Endothelial cell of umbilical vein (primary cell): ENCODE measurements around the gene CLEC4A. TPM values are rescaled to one million over a fixed set of nuclear protein-coding genes. Genes with fewer than 3 reads are reported as not detected.

Experiments
- BruUV-seq: library from RNA; stranded (reverse); fragments of 400-500 nt; replicated peaks from 2 replicates; lab custom pipeline; 2021; lab: Mats Ljungman, UMichigan
- CTCF ChIA-PET: fragments of 300-600, 350-600 bp; sonication (Branson Sonifier 250); formaldehyde crosslinking; loops from one replicate; lab custom pipeline; 2021; ENCODE audit warnings: antibody characterized with exemption, inconsistent platforms; lab: Charles Lee
- POLR2A ChIA-PET: fragments of 300-600, 350-600 bp; sonication (Branson Sonifier 250); formaldehyde crosslinking; loops from one replicate; lab custom pipeline; 2021; ENCODE audit warnings: antibody characterized with exemption, inconsistent platforms; lab: Charles Lee
- DNase-seq: peaks from one replicate; pipeline ENCODE4 v3.0.0-alpha.2; 2011; ENCODE audit warnings: low read depth, low spot score
- FAIRE-seq: peaks from 2 replicates; lab custom pipeline; 2011; peaks lifted over from hg19 to GRCh38; lab: Jason Lieb, UNC
- H2AFZ ChIP-seq: 2 replicates; pipeline ENCODE4 v1.6.0; 2012; ENCODE audit warnings: low read depth, low read length, control low read depth, inconsistent platforms
- H3K27ac ChIP-seq: 2 replicates; pipeline ENCODE4 v1.5.1; 2011; ENCODE audit warnings: low read depth, mild to moderate bottlenecking, control low read depth, low read length, moderate library complexity; ENCODE audit not compliant: insufficient read depth
- H3K27me3 ChIP-seq, 2 experiments: 2 replicates each; pipeline versions ENCODE4 v1.6.0 to v1.6.1; 2011; ENCODE audit warnings: low read length in 2 of 2, mixed read lengths in 1 of 2; ENCODE audit not compliant: control insufficient read depth in 2 of 2, insufficient read depth in 2 of 2
- H3K36me3 ChIP-seq, 2 experiments: 2 replicates in 1 of 2; 3 replicates in 1 of 2; pipeline ENCODE4 v1.5.1; 2011; ENCODE audit warnings: low read length in 2 of 2, mild to moderate bottlenecking in 1 of 2, moderate library complexity in 1 of 2; ENCODE audit not compliant: control insufficient read depth in 2 of 2, insufficient read depth in 2 of 2; ENCODE audit errors: extremely low read depth in 1 of 2
- H3K4me1 ChIP-seq: 3 replicates; pipeline ENCODE4 v1.5.1; 2011; ENCODE audit warnings: mild to moderate bottlenecking, low read length; ENCODE audit not compliant: control insufficient read depth, insufficient read depth; ENCODE audit errors: extremely low read depth
- H3K4me2 ChIP-seq: 2 replicates; pipeline ENCODE4 v1.6.1; 2011; ENCODE audit warnings: low read length, control low read depth, mixed read lengths; ENCODE audit not compliant: insufficient read depth
- H3K4me3 ChIP-seq, 3 experiments: fragments of 200-600 bp in 1 of 3; sonication (generic), shearing (Covaris generic) in 1 of 3; replicated peaks in 1 of 3; 2 replicates each; pipeline ENCODE4 v1.5.1; 2011 to 2016; ENCODE audit warnings: control low read depth in 3 of 3, low read length in 3 of 3, mild to moderate bottlenecking in 2 of 3, inconsistent platforms in 1 of 3, low read depth in 1 of 3, moderate library complexity in 1 of 3; ENCODE audit not compliant: insufficient read depth in 1 of 3
- H3K79me2 ChIP-seq: 2 replicates; pipeline ENCODE4 v1.6.0; 2012; ENCODE audit warnings: low read length, inconsistent platforms; ENCODE audit not compliant: control insufficient read depth, insufficient read depth
- H3K9ac ChIP-seq: replicated peaks from 2 replicates; pipeline ENCODE3; 2011; ENCODE audit warnings: low read length, control low read depth; ENCODE audit not compliant: insufficient read depth; ENCODE audit errors: extremely low read depth
- H3K9me1 ChIP-seq: replicated peaks from 3 replicates; pipeline ENCODE4 v1.6.0; 2011; ENCODE audit warnings: mild to moderate bottlenecking, low read length; ENCODE audit not compliant: control insufficient read depth, insufficient read depth; ENCODE audit errors: extremely low read depth
- H3K9me3 ChIP-seq: replicated peaks from 2 replicates; pipeline ENCODE4 v1.5.1; 2012; ENCODE audit warnings: low read length, inconsistent platforms; ENCODE audit not compliant: control insufficient read depth, insufficient read depth
- H4K20me1 ChIP-seq: replicated peaks from 2 replicates; pipeline ENCODE3; 2011; ENCODE audit warnings: mild to moderate bottlenecking, low read length; ENCODE audit not compliant: control insufficient read depth, insufficient read depth; ENCODE audit errors: extremely low read depth
- EZH2 ChIP-seq: IDR thresholded peaks from 2 replicates; pipeline ENCODE4 v1.6.1; 2012; ENCODE audit warnings: borderline replicate concordance, low read depth, mild to moderate bottlenecking, moderate library complexity, low read length, inconsistent platforms; ENCODE audit not compliant: severe bottlenecking
- FOS ChIP-seq: IDR thresholded peaks from 2 replicates; pipeline ENCODE4 v1.6.1; 2011; ENCODE audit warnings: mild to moderate bottlenecking, low read length, moderate library complexity, borderline replicate concordance; ENCODE audit not compliant: insufficient read depth
- JUN ChIP-seq: IDR thresholded peaks from 2 replicates; pipeline ENCODE4 v1.6.1; 2011; ENCODE audit warnings: borderline replicate concordance, low read depth; ENCODE audit not compliant: insufficient read length, insufficient read depth
- MYC ChIP-seq: IDR thresholded peaks from one replicate; pipeline ENCODE4 v1.6.1; 2011; ENCODE audit warnings: mild to moderate bottlenecking, low read depth, low read length
- POLR2AphosphoS5 ChIP-seq: IDR thresholded peaks from 2 replicates; pipeline ENCODE4 v1.6.1; 2012; ENCODE audit warnings: low read depth, mild to moderate bottlenecking, control low read depth, low read length, moderate library complexity; ENCODE audit not compliant: insufficient read depth
- dilution Hi-C: fragments of 300-500 bp; cut with MboI; formaldehyde crosslinking; loops from one replicate; pipeline ENCODE4 v1.15.0; 2019; ENCODE audit warnings: low sequenced_read_pairs; ENCODE audit not compliant: extremely low pct_ligation_motif_present
- intact Hi-C: fragments of 100-400 bp; cut with micrococcal nuclease; formaldehyde crosslinking; loops from one replicate; pipeline ENCODE4 v1.10.0; 2022
- polyA plus RNA-seq, 4 experiments: library from polyadenylated mRNA; depleted of rRNA in 3 of 4; stranded (reverse) in 3 of 4; unstranded in 1 of 4; fragments of >200 nt; gene quantifications; 2 replicates each; pipeline versions ENCODE4 v1.2.1 to v1.2.3, GENCODE V29; 2011 to 2012; ENCODE audit warnings: missing spikeins in 1 of 4
- total RNA-seq: library from RNA; stranded (reverse); gene quantifications from 2 replicates; pipeline ENCODE4 v1.2.3, GENCODE V29; 2021
- TF ChIP-seq, protein P1 (sequence below): IDR thresholded peaks from 2 replicates; pipeline ENCODE4 v1.6.1; 2011; ENCODE audit not compliant: insufficient read depth, insufficient read length

CLEC4A gene
- total and polyA plus RNA-seq, 2 donors (not counting 3 experiments of a cell fraction or from before 2014, with no cell fraction given) = 0.52 to 0.86 TPM

DNA sequence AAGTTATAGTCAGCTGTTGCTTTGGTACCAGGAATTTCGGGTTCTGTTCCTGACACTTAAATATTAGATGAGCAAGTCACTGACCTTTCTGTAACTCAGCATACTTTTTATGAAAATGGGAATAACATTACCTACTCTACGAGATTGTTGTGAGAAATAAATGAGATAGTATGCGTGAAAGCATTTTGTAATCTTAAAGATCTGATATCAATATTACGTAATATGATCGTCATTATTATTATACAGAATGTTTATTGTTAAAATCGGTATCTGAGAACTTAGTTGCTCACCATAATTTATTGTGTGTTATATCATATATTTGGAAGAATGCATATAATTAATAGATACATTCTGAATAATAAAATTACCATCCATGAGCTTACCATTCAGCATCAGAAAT lies 47.5 kb upstream of the CLEC4A start:
- Histone ChIP-seq H4K20me1 (no peaks in the 10 kb centered on the region), H3K79me2 (no peaks in the 10 kb centered on the region), H3K27me3 (no peaks in the 10 kb centered on the region), H3K4me3 (no peak overlapping the region), H3K27ac (no peak overlapping the region), H3K9me1 (no peaks in the 10 kb centered on the region), H3K9me3 (no peaks in the 10 kb centered on the region), H3K4me2 (no peak overlapping the region), H3K9ac (no peak overlapping the region), H2AFZ (no peak overlapping the region), H3K4me1 (peaks cover 9% of the 10 kb centered on the region), H3K36me3 (no peaks in the 10 kb centered on the region)
- no peak for TF ChIP-seq EZH2
- ChIA-PET POLR2A (no interaction called here), CTCF (interaction anchor here (1.0 to 8.9 kb wide), 3 partner anchors 10 to 36 kb away, joined by 3 to 254 read pairs (median 13); partner anchors contain the start of gene C3AR1)
- intact Hi-C loops = no loop called here
- no peak for FAIRE-seq
- dilution Hi-C loops = no loop called here
- no TSS peak for BruUV-seq
- DNase-seq = no peak

DNA sequence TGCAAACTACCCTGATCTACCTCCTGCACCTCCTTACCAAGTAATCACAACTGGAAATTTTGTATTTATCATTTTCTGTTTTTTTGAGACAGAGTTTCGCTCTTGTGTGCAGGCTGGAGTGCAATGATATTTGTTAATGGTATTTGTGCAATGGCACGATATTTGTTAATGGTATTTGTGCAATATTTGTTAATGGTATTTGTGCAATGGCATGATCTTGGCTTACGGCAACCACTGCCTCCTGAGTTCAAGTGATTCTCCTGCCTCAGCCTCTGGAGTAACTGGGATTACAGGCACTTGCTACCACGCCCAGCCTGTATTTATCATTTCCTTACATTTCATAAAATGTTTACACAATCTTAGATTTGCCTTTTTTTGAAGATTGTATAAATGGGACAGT lies 47.1 kb upstream of the CLEC4A start:
- Histone ChIP-seq H3K36me3 (no peaks in the 10 kb centered on the region), H3K9me3 (no peaks in the 10 kb centered on the region), H3K27me3 (no peaks in the 10 kb centered on the region), H3K4me3 (no peak overlapping the region), H4K20me1 (no peaks in the 10 kb centered on the region), H3K79me2 (no peaks in the 10 kb centered on the region), H3K9me1 (no peaks in the 10 kb centered on the region), H3K27ac (no peak overlapping the region), H2AFZ (no peak overlapping the region), H3K9ac (no peak overlapping the region), H3K4me2 (no peak overlapping the region), H3K4me1 (peaks cover 13% of the 10 kb centered on the region)
- no TSS peak for BruUV-seq
- TF ChIP-seq JUN = no peak
- TF ChIP-seq MYC = no peak
- TF ChIP-seq POLR2AphosphoS5 = no peak
- TF ChIP-seq, protein P1, sequence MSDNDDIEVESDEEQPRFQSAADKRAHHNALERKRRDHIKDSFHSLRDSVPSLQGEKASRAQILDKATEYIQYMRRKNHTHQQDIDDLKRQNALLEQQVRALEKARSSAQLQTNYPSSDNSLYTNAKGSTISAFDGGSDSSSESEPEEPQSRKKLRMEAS = no peak
- no peak for TF ChIP-seq FOS
- DNase-seq (no peak), FAIRE-seq (no peak)
- intact Hi-C loops = no loop called here
- dilution Hi-C loops = no loop called here
- POLR2A ChIA-PET = no interaction called here
- CTCF ChIA-PET = interaction anchor here (0.8 to 8.9 kb wide), 10 partner anchors 10 to 244 kb away, joined by 3 to 254 read pairs (median 12); partner anchors contain the start of gene C3AR1
